C4-2B (cell line): ENCODE data around the gene C3orf62.
"Not testable (repeated sequence)": the region's sequence is repeated elsewhere in the genome, so short reads cannot be mapped to it uniquely, and the experiment has no call there.

Experiments used
- H3K27ac ChIP-seq: fragments of 450-650 bp; 2 replicates; pipeline ENCODE4 v1.5.1; 2017
- ZFX ChIP-seq: fragments of 450-650 bp; IDR thresholded peaks from 2 replicates; pipeline ENCODE4 v1.6.1; 2017
- TF ChIP-seq, protein P1 (sequence below): fragments of 450-650 bp; conservative IDR thresholded peaks from 2 replicates; pipeline ENCODE4 v1.5.1; 2017; ENCODE audit warnings: mild to moderate bottlenecking

The C3orf62 gene

DNA sequence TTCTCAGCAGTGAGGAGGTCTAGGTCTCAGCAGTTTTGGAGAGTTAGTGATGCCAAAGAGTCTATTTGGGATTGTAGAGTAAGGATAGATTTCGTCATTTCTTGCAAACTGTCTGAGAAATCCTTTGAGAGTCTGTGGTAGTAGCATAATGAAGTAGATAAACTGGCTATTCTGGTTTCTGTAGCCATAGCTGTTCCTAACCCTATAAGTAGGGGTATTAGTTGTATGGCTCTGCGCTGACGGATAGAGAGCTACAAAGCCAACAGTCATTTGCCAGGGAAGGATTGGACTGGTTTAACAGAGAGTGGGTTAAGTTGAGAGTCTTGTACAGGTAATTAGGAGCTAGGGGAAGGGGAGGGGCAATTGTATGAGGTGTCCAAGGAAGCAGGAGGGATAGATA is 55.0 kb downstream of the C3orf62 start:
- H3K27ac ChIP-seq = no peak overlapping the region
- TF ChIP-seq, protein P1, sequence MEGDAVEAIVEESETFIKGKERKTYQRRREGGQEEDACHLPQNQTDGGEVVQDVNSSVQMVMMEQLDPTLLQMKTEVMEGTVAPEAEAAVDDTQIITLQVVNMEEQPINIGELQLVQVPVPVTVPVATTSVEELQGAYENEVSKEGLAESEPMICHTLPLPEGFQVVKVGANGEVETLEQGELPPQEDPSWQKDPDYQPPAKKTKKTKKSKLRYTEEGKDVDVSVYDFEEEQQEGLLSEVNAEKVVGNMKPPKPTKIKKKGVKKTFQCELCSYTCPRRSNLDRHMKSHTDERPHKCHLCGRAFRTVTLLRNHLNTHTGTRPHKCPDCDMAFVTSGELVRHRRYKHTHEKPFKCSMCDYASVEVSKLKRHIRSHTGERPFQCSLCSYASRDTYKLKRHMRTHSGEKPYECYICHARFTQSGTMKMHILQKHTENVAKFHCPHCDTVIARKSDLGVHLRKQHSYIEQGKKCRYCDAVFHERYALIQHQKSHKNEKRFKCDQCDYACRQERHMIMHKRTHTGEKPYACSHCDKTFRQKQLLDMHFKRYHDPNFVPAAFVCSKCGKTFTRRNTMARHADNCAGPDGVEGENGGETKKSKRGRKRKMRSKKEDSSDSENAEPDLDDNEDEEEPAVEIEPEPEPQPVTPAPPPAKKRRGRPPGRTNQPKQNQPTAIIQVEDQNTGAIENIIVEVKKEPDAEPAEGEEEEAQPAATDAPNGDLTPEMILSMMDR = no peak
- TF ChIP-seq ZFX = no peak

DNA sequence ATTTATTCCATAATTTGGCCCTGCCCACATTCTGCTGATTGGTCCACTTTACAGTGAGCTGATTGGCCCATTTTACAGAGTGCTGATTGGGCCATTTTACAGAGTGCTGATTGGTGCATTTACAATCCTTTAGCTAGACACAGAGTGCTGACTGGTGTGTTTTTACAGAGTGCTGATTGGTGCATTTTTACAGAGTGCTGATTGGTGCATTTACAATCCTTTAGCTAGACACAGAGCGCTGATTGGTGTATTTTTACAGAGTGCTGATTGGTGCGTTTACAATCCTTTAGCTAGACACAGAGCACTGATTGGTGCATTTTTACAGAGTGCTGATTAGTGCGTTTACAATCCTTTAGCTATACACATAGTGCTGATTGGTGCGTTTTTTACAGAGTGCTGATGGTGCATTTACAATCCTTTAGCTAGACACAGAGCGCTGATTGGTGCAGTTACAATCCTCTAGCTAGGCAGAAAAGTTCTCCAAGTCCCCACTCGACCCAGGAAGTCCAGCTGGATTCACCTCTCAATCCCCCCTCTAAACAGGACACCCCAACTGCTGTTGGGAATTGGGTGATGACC is 56.0 kb downstream of the C3orf62 start:
- not testable (repeated sequence) for H3K27ac ChIP-seq

DNA sequence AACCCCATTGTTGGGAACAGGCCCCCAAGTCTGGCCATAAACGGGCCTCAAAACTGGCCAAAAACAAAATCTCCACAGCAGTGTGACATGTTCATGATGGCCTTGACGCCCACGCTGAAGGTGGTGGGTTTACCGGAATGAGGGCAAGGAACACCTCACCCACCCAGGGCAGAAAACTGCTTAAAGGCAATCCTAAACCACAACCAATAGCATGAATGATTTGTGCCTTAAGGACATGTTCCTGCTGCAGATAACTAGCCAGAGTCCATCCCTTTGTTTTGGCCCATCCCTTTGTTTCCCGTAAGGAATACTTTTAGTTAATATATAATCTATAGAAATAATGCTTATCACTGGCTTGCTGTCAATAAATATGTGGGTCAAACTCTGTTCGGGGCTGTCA is 57.9 kb downstream of the C3orf62 start:
- TF ChIP-seq, protein P1 = no peak
- no peak for TF ChIP-seq ZFX
- H3K27ac ChIP-seq = peak overlapping the region; percentile 81
